Measurements from ENCODE around the gene COL12A1. TPM values are rescaled to one million over a fixed set of nuclear protein-coding genes. Genes with fewer than 3 reads are reported as not detected.

Gene COL12A1
- total and polyA plus RNA-seq, 2 experiments from 2014 or later = 0.39 to 6.3 TPM

GRCh38 chr6:75143191-75143590 lies 62.7 kb downstream of the COL12A1 start:
- no peak for TF ChIP-seq ZNF331 (CRISPR knock-in tag; IDR thresholded peaks at IDR 0.05; ENCODE audit: low read depth)
- no peak for TF ChIP-seq JUNB (IDR thresholded peaks at IDR 0.05; ENCODE audit: unreplicated experiment)
- TF ChIP-seq EZH2 (IDR thresholded peaks at IDR 0.05; ENCODE audit: low read depth, unreplicated experiment) = no peak
- TF ChIP-seq CREB1 (CRISPR knock-in tag; IDR thresholded peaks at IDR 0.05; ENCODE audit: low read depth) = no peak
- TF ChIP-seq POLR2AphosphoS5 (IDR thresholded peaks at IDR 0.05; ENCODE audit: low read depth) = no peak
- H3K36me3 Mint-ChIP-seq (ENCODE audit: low read depth) = no peaks in the 10 kb centered on the region

GRCh38 chr6:75142721-75143120 lies 63.1 kb downstream of the COL12A1 start:
- no peak for DNase-seq (ENCODE audit: low spot score)
- no peak overlapping the region for H3K4me2 ChIP-seq

More at GRCh38 chr6:75143191-75143590, 62.7 kb downstream of the COL12A1 start:
- Histone ChIP-seq H4K20me1 (replicated peaks; ENCODE audit: insufficient read depth) (no peaks in the 10 kb centered on the region), H3K4me3 (no peak overlapping the region), H3K36me3 (ENCODE audit: insufficient read depth) (no peaks in the 10 kb centered on the region; the same call in 1 of the 2 replicates), H3K4me2 (no peak overlapping the region), H2AFZ (no peak overlapping the region), H3K27ac (ENCODE audit: low read depth) (no peak overlapping the region), H3K27me3 (ENCODE audit: insufficient read depth) (no peaks in the 10 kb centered on the region), H3F3A (replicated peaks; ENCODE audit: low read depth) (no peaks in the 10 kb centered on the region), H3K9me2 (ENCODE audit: insufficient read depth) (no peaks in the 10 kb centered on the region), H3K4me1 (ENCODE audit: insufficient read depth) (no peaks in the 10 kb centered on the region), H3K79me2 (replicated peaks; ENCODE audit: insufficient read depth) (no peaks in the 10 kb centered on the region)
- Mint-ChIP-seq H3K27me3 (ENCODE audit: insufficient read depth, low read depth, poor library complexity) (no peaks in the 10 kb centered on the region), H3K4me1 (no peaks in the 10 kb centered on the region; the same call in 2 of the 3 replicates), H3K27ac (no peak overlapping the region), H3K9me3 (no peaks in the 10 kb centered on the region), H3K4me3 (no peak overlapping the region)
- ATAC-seq (no peak), DNase-seq (ENCODE audit: low spot score) (no peak)

More at GRCh38 chr6:75142721-75143120, 63.1 kb downstream of the COL12A1 start:
- H4K20me1 ChIP-seq (replicated peaks; ENCODE audit: insufficient read depth) = no peaks in the 10 kb centered on the region
- H3K36me3 Mint-ChIP-seq (ENCODE audit: low read depth) = no peaks in the 10 kb centered on the region
- H3K4me3 Mint-ChIP-seq = no peak overlapping the region
- H3K4me3 ChIP-seq = no peak overlapping the region
- no peak for TF ChIP-seq NANOG (IDR thresholded peaks at IDR 0.05; ENCODE audit: borderline replicate concordance)
- no peak for TF ChIP-seq ETS1 (IDR thresholded peaks at IDR 0.05)
- TF ChIP-seq CREB1 (CRISPR knock-in tag; IDR thresholded peaks at IDR 0.05; ENCODE audit: low read depth) = no peak
- no peak for TF ChIP-seq JUNB (IDR thresholded peaks at IDR 0.05; ENCODE audit: unreplicated experiment)
- TF ChIP-seq ZNF462 (CRISPR knock-in tag; IDR thresholded peaks at IDR 0.05) = no peak
- TF ChIP-seq ZNF114 (CRISPR knock-in tag; IDR thresholded peaks at IDR 0.05) = no peak
- H3K9me2 ChIP-seq (ENCODE audit: insufficient read depth) = no peaks in the 10 kb centered on the region
- H3K36me3 ChIP-seq (ENCODE audit: insufficient read depth) = no peaks in the 10 kb centered on the region; the same call in 1 of the 2 replicates
- H3K27me3 ChIP-seq (ENCODE audit: insufficient read depth) = no peaks in the 10 kb centered on the region
- H3K4me1 ChIP-seq (ENCODE audit: insufficient read depth) = no peaks in the 10 kb centered on the region
- H3K79me2 ChIP-seq (replicated peaks; ENCODE audit: insufficient read depth) = no peaks in the 10 kb centered on the region
- no peak overlapping the region for H2AFZ ChIP-seq
- ATAC-seq = no peak
- no peaks in the 10 kb centered on the region for H3F3A ChIP-seq (replicated peaks; ENCODE audit: low read depth)
- H3K4me1 Mint-ChIP-seq = no peaks in the 10 kb centered on the region; the same call in 2 of the 3 replicates
- no peaks in the 10 kb centered on the region for H3K27me3 Mint-ChIP-seq (ENCODE audit: insufficient read depth, low read depth, poor library complexity)
- no peak overlapping the region for H3K27ac ChIP-seq (ENCODE audit: low read depth)
- H3K9me3 Mint-ChIP-seq = no peaks in the 10 kb centered on the region
- no peak overlapping the region for H3K27ac Mint-ChIP-seq
